ENCODE data around the gene LRRC8A. TPM values are rescaled to one million over a fixed set of nuclear protein-coding genes. Genes with fewer than 3 reads are reported as not detected.
A peak's percentile ranks its signal among the peaks of the same experiment; 100 is the strongest.

Gene LRRC8A
- total and polyA plus RNA-seq, 2 experiments from 2014 or later, result 37.3 to 80.5 TPM

DNA sequence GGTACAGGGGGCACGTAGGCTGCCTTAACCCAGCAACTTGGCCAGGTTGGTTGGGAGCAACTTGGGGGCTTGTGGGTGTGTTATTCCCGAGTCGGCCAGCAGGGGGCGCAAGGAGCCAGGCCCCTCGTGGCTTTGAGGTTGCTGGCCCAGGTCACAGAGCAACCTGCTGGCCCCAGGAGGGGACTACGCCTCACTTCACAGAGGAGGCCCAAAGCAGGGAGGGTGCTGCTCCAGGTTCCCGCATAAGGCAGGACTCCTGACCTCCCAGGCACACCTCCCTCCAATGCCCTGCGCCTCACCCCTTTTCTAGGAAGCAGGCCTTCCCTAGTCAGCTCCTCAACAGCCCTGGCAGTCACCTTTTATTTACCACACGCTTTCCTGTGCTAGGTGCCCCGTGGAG is 18.3 kb upstream of the LRRC8A start:
- H3K27me3 ChIP-seq (ENCODE audit: insufficient read depth), result no peaks in the 10 kb centered on the region
- H3K9me2 ChIP-seq (ENCODE audit: insufficient read depth), result no peaks in the 10 kb centered on the region
- H4K20me1 ChIP-seq (replicated peaks; ENCODE audit: insufficient read depth), result peaks cover 6% of the 10 kb centered on the region; the same call in 1 of the 2 replicates
- Mint-ChIP-seq H3K4me1 (peaks cover 13% of the 10 kb centered on the region), H3K36me3 (ENCODE audit: low read depth) (no peaks in the 10 kb centered on the region), H3K9me3 (no peaks in the 10 kb centered on the region), H3K27me3 (ENCODE audit: insufficient read depth, low read depth, poor library complexity) (peaks cover 2% of the 10 kb centered on the region), H3K27ac (peak overlapping the region; percentile 85), H3K4me3 (no peak overlapping the region)
- H3K36me3 ChIP-seq (ENCODE audit: insufficient read depth), result no peaks in the 10 kb centered on the region
- no peak overlapping the region for H2AFZ ChIP-seq
- H3K27ac ChIP-seq (ENCODE audit: low read depth), result peak overlapping the region; percentile 63
- DNase-seq (ENCODE audit: low spot score), result peak; percentile 95
- peak; percentile 99 for ATAC-seq
- no peak overlapping the region for H3K4me3 ChIP-seq
- peaks cover 16% of the 10 kb centered on the region for H3K79me2 ChIP-seq (replicated peaks; ENCODE audit: insufficient read depth)
- TF ChIP-seq STAT1 (IDR thresholded peaks at IDR 0.05; ENCODE audit: unreplicated experiment) (no peak), CREB1 (CRISPR knock-in tag; IDR thresholded peaks at IDR 0.05; ENCODE audit: low read depth) (peak; percentile 21; the same call in 1 of the 2 replicates)
- TF ChIP-seq, protein P1, sequence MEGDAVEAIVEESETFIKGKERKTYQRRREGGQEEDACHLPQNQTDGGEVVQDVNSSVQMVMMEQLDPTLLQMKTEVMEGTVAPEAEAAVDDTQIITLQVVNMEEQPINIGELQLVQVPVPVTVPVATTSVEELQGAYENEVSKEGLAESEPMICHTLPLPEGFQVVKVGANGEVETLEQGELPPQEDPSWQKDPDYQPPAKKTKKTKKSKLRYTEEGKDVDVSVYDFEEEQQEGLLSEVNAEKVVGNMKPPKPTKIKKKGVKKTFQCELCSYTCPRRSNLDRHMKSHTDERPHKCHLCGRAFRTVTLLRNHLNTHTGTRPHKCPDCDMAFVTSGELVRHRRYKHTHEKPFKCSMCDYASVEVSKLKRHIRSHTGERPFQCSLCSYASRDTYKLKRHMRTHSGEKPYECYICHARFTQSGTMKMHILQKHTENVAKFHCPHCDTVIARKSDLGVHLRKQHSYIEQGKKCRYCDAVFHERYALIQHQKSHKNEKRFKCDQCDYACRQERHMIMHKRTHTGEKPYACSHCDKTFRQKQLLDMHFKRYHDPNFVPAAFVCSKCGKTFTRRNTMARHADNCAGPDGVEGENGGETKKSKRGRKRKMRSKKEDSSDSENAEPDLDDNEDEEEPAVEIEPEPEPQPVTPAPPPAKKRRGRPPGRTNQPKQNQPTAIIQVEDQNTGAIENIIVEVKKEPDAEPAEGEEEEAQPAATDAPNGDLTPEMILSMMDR (conservative IDR thresholded peaks at IDR 0.05; ENCODE audit: low read depth in 2 of 2), result peak; percentile 85 to 95
- no peak overlapping the region for H3K4me2 ChIP-seq
- no peaks in the 10 kb centered on the region for H3F3A ChIP-seq (replicated peaks; ENCODE audit: low read depth)
- H3K4me1 ChIP-seq (ENCODE audit: insufficient read depth), result no peaks in the 10 kb centered on the region

DNA sequence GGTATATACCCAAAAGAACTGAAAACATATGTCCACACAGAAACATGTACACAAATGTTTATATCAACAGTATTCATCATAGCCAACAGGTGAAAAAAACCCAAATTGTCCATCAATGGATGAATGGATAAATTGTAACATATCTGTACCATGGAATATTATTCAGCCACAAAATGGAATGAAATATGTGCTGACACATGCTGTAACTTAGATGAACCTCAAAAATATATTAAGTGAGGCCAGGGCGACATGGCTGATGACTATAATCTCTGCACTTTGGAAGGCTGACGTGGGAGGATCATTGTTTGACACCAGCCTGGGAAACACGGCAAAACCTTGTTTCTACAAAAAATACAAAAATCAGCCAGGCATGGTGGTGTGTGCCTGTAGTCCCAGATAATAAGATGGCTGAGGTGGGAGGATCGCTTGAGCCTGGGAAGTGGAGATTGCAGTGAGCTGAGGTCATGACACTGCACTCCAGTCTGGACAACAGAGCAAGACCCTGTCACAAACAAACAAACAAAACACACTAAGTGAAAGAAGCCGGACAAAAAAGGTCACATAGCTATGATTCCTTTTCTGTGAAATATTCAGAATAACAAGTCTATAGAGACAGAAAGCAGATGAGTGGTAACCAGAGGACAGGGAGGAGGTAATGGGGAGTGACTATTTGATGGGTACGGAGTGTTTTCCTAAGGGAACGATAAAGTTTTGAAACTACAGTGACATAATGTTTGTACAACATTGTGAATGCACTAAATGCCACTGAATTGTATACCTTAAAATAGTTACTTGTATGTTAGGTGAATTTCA is 11.6 kb upstream of the LRRC8A start:
- H3K27me3 ChIP-seq (ENCODE audit: insufficient read depth), result no peaks in the 10 kb centered on the region
- peaks cover 22% of the 10 kb centered on the region for H3K79me2 ChIP-seq (replicated peaks; ENCODE audit: insufficient read depth)
- no peak overlapping the region for H2AFZ ChIP-seq
- H3K4me3 ChIP-seq, result no peak overlapping the region
- H3K4me2 ChIP-seq, result no peak overlapping the region
- H3K9me2 ChIP-seq (ENCODE audit: insufficient read depth), result no peaks in the 10 kb centered on the region
- H3K27ac Mint-ChIP-seq, result 0 out of 2 replicates have a peak overlapping the region, but pooled peaks have one; percentile 9
- no peaks in the 10 kb centered on the region; the same call in 2 of the 3 replicates for H3K9me3 Mint-ChIP-seq
- H3K36me3 Mint-ChIP-seq (ENCODE audit: low read depth), result peaks cover 12% of the 10 kb centered on the region
- no peak overlapping the region for H3K4me3 Mint-ChIP-seq
- no peaks in the 10 kb centered on the region for H3F3A ChIP-seq (replicated peaks; ENCODE audit: low read depth)
- H3K4me1 ChIP-seq (ENCODE audit: insufficient read depth), result no peaks in the 10 kb centered on the region
- H3K4me1 Mint-ChIP-seq, result no peaks in the 10 kb centered on the region
- peaks cover 6% of the 10 kb centered on the region; the same call in 1 of the 2 replicates for H4K20me1 ChIP-seq (replicated peaks; ENCODE audit: insufficient read depth)
- H3K36me3 ChIP-seq (ENCODE audit: insufficient read depth), result no peaks in the 10 kb centered on the region
- H3K27me3 Mint-ChIP-seq (ENCODE audit: insufficient read depth, low read depth, poor library complexity), result peaks cover 5% of the 10 kb centered on the region
- ATAC-seq (no peak), DNase-seq (ENCODE audit: low spot score) (no peak)
- no peak overlapping the region for H3K27ac ChIP-seq (ENCODE audit: low read depth)
- TF ChIP-seq EZH2phosphoT487 (IDR thresholded peaks at IDR 0.05; ENCODE audit: unreplicated experiment) (no peak), ZNF331 (CRISPR knock-in tag; IDR thresholded peaks at IDR 0.05; ENCODE audit: low read depth) (no peak), CREB1 (CRISPR knock-in tag; IDR thresholded peaks at IDR 0.05; ENCODE audit: low read depth) (no peak), NANOG (IDR thresholded peaks at IDR 0.05; ENCODE audit: borderline replicate concordance) (no peak)
- TF ChIP-seq, protein P2, sequence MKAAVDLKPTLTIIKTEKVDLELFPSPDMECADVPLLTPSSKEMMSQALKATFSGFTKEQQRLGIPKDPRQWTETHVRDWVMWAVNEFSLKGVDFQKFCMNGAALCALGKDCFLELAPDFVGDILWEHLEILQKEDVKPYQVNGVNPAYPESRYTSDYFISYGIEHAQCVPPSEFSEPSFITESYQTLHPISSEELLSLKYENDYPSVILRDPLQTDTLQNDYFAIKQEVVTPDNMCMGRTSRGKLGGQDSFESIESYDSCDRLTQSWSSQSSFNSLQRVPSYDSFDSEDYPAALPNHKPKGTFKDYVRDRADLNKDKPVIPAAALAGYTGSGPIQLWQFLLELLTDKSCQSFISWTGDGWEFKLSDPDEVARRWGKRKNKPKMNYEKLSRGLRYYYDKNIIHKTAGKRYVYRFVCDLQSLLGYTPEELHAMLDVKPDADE (IDR thresholded peaks at IDR 0.05), result no peak
- TF ChIP-seq, protein P3, sequence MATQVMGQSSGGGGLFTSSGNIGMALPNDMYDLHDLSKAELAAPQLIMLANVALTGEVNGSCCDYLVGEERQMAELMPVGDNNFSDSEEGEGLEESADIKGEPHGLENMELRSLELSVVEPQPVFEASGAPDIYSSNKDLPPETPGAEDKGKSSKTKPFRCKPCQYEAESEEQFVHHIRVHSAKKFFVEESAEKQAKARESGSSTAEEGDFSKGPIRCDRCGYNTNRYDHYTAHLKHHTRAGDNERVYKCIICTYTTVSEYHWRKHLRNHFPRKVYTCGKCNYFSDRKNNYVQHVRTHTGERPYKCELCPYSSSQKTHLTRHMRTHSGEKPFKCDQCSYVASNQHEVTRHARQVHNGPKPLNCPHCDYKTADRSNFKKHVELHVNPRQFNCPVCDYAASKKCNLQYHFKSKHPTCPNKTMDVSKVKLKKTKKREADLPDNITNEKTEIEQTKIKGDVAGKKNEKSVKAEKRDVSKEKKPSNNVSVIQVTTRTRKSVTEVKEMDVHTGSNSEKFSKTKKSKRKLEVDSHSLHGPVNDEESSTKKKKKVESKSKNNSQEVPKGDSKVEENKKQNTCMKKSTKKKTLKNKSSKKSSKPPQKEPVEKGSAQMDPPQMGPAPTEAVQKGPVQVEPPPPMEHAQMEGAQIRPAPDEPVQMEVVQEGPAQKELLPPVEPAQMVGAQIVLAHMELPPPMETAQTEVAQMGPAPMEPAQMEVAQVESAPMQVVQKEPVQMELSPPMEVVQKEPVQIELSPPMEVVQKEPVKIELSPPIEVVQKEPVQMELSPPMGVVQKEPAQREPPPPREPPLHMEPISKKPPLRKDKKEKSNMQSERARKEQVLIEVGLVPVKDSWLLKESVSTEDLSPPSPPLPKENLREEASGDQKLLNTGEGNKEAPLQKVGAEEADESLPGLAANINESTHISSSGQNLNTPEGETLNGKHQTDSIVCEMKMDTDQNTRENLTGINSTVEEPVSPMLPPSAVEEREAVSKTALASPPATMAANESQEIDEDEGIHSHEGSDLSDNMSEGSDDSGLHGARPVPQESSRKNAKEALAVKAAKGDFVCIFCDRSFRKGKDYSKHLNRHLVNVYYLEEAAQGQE (IDR thresholded peaks at IDR 0.05; ENCODE audit: unreplicated experiment), result no peak
- TF ChIP-seq, protein P1 (conservative IDR thresholded peaks at IDR 0.05; ENCODE audit: low read depth in 2 of 2), result no peak
